Measurements from ENCODE around the gene RMP24.
A peak's percentile ranks its signal among the peaks of the same experiment; 100 is the strongest.
"Not testable (repeated sequence)": the region's sequence is repeated elsewhere in the genome, so short reads cannot be mapped to it uniquely, and the experiment has no call there.

RMP24 gene

GRCh38 chr18:35950628-35950982 lies 21.9 kb upstream of the RMP24 start:
- no peaks in the 10 kb centered on the region for H3K4me1 ChIP-seq
- peak overlapping the region; percentile 56 for H3K4me3 ChIP-seq (ENCODE audit: low read depth, low read length)
- TF ChIP-seq CTCF (IDR thresholded peaks at IDR 0.05; ENCODE audit: low read depth, low read length), result no peak
- DNase-seq, result no peak
- peaks cover 3% of the 10 kb centered on the region; the same call in 1 of the 2 replicates for H3K27me3 ChIP-seq
- no peaks in the 10 kb centered on the region for H3K9me3 ChIP-seq
- no peaks in the 10 kb centered on the region for H3K36me3 ChIP-seq

GRCh38 chr18:35953688-35954087 lies 18.8 kb upstream of the RMP24 start:
- H3K27me3 ChIP-seq, result peaks cover 3% of the 10 kb centered on the region; the same call in 1 of the 2 replicates
- no peaks in the 10 kb centered on the region for H3K36me3 ChIP-seq
- TF ChIP-seq CTCF (IDR thresholded peaks at IDR 0.05; ENCODE audit: low read depth, low read length), result no peak
- no peak overlapping the region for H3K4me3 ChIP-seq (ENCODE audit: low read depth, low read length)
- H3K4me1 ChIP-seq, result no peaks in the 10 kb centered on the region
- no peak for DNase-seq
- H3K9me3 ChIP-seq, result no peaks in the 10 kb centered on the region

- H3K36me3 ChIP-seq, result no peaks in the 10 kb centered on the region
- H3K4me3 ChIP-seq (ENCODE audit: low read depth, low read length), result no peak overlapping the region
- DNase-seq, result no peak
- no peaks in the 10 kb centered on the region for H3K9me3 ChIP-seq
- H3K27me3 ChIP-seq, result no peaks in the 10 kb centered on the region
- no peaks in the 10 kb centered on the region for H3K4me1 ChIP-seq
- no peak for TF ChIP-seq CTCF (IDR thresholded peaks at IDR 0.05; ENCODE audit: low read depth, low read length)
These were observed 16.3 kb upstream of the RMP24 start for GRCh38 chr18:35956226-35956625.

GRCh38 chr18:35962320-35962719 lies 10.2 kb upstream of the RMP24 start:
- Histone ChIP-seq H3K4me3 (ENCODE audit: low read depth, low read length) (no peak overlapping the region), H3K27me3 (no peaks in the 10 kb centered on the region), H3K36me3 (no peaks in the 10 kb centered on the region), H3K4me1 (no peaks in the 10 kb centered on the region), H3K9me3 (no peaks in the 10 kb centered on the region)
- no peak for DNase-seq
- TF ChIP-seq CTCF (IDR thresholded peaks at IDR 0.05; ENCODE audit: low read depth, low read length), result no peak

- no peaks in the 10 kb centered on the region for H3K36me3 ChIP-seq
- H3K4me3 ChIP-seq (ENCODE audit: low read depth, low read length), result no peak overlapping the region
- no peak for TF ChIP-seq CTCF (IDR thresholded peaks at IDR 0.05; ENCODE audit: low read depth, low read length)
- H3K4me1 ChIP-seq, result no peaks in the 10 kb centered on the region
- no peak for DNase-seq
- no peaks in the 10 kb centered on the region for H3K9me3 ChIP-seq
- no peaks in the 10 kb centered on the region for H3K27me3 ChIP-seq
These were observed 8.2 kb upstream of the RMP24 start for GRCh38 chr18:35964319-35964718.

- H3K9me3 ChIP-seq; H3K36me3 ChIP-seq; H3K4me3 ChIP-seq (ENCODE audit: low read depth, low read length); H3K27me3 ChIP-seq; DNase-seq; H3K4me1 ChIP-seq: not testable (repeated sequence)
These were observed 4.6 kb upstream of the RMP24 start for GRCh38 chr18:35967866-35968265.

GRCh38 chr18:35968278-35968880 lies 4.1 kb upstream of the RMP24 start:
- Histone ChIP-seq H3K27me3 (no peaks in the 10 kb centered on the region), H3K4me3 (ENCODE audit: low read depth, low read length) (no peak overlapping the region), H3K4me1 (no peaks in the 10 kb centered on the region), H3K36me3 (no peaks in the 10 kb centered on the region), H3K9me3 (no peaks in the 10 kb centered on the region)
- no peak for DNase-seq
- no peak for TF ChIP-seq CTCF (IDR thresholded peaks at IDR 0.05; ENCODE audit: low read depth, low read length)
